SK-N-SH treated with all-trans-retinoic acid at 6 μM for 48 hours (cell line): ENCODE measurements around the gene FGFR3.

Source experiments
- CREB5 ChIP-seq: fragments of 250-450 bp; sonication (Bioruptor Pico); IDR thresholded peaks from 2 replicates; pipeline ENCODE4 v1.5.1; 2020; ENCODE audit warnings: low read depth, mild to moderate bottlenecking, moderate library complexity
- PATZ1 ChIP-seq: fragments of 250-450 bp; sonication (Bioruptor Pico); IDR thresholded peaks from 2 replicates; pipeline ENCODE4 v1.8.0; 2020; ENCODE audit warnings: mild to moderate bottlenecking, moderate library complexity, borderline replicate concordance
- TOX ChIP-seq: fragments of 250-450 bp; sonication (Bioruptor Pico); IDR thresholded peaks from 2 replicates; pipeline ENCODE4 v1.8.0; 2021; ENCODE audit warnings: mild to moderate bottlenecking, moderate library complexity, borderline replicate concordance
- ZFP3 ChIP-seq: fragments of 250-450 bp; sonication (Bioruptor Pico); IDR thresholded peaks from 2 replicates; pipeline ENCODE4 v1.5.0; 2020; ENCODE audit warnings: mild to moderate bottlenecking, moderate library complexity

GRCh38 chr4:1804638-1805492, 11.8 kb downstream of the FGFR3 start:
- no peak for TF ChIP-seq CREB5
- TF ChIP-seq ZFP3 (CRISPR knock-in tag), result no peak
- no peak for TF ChIP-seq PATZ1 (CRISPR knock-in tag)
- no peak for TF ChIP-seq TOX (CRISPR knock-in tag)
